ENCODE data around the gene SLTM.
"Not testable (repeated sequence)": the region's sequence is repeated elsewhere in the genome, so short reads cannot be mapped to it uniquely, and the experiment has no call there.

SLTM gene

GRCh38 chr15:58908550-58909309, 24.7 kb downstream of the SLTM start:
- Histone ChIP-seq H3K9me3 (replicated peaks; ENCODE audit: low read length) (no peaks in the 10 kb centered on the region), H3K27me3 (ENCODE audit: control insufficient read depth, insufficient read depth, low read length) (no peaks in the 10 kb centered on the region), H3K4me1 (ENCODE audit: control insufficient read depth, insufficient read depth, low read length) (no peaks in the 10 kb centered on the region), H3K4me3 (ENCODE audit: low read length) (no peak overlapping the region), H3K9ac (ENCODE audit: low read depth, low read length) (no peak overlapping the region), H3K36me3 (ENCODE audit: insufficient read depth, low read length) (peaks cover 42% of the 10 kb centered on the region), H3K4me2 (ENCODE audit: low read length) (no peak overlapping the region)

- H3K9ac ChIP-seq (ENCODE audit: low read depth, low read length) = no peak overlapping the region
- H3K36me3 ChIP-seq (ENCODE audit: insufficient read depth, low read length) = peaks cover 52% of the 10 kb centered on the region
Measured at GRCh38 chr15:58900631-58901030, 32.8 kb downstream of the SLTM start.

GRCh38 chr15:58898150-58898680, 35.3 kb downstream of the SLTM start:
- H3K27me3 ChIP-seq (ENCODE audit: control insufficient read depth, insufficient read depth, low read length) = no peaks in the 10 kb centered on the region
- no peaks in the 10 kb centered on the region for H3K4me1 ChIP-seq (ENCODE audit: control insufficient read depth, insufficient read depth, low read length)
- peaks cover 67% of the 10 kb centered on the region for H3K36me3 ChIP-seq (ENCODE audit: insufficient read depth, low read length)
- no peak overlapping the region for H3K4me3 ChIP-seq (ENCODE audit: low read length)
- H3K4me2 ChIP-seq (ENCODE audit: low read length) = no peak overlapping the region
- no peak overlapping the region for H3K9ac ChIP-seq (ENCODE audit: low read depth, low read length)
- no peaks in the 10 kb centered on the region for H3K9me3 ChIP-seq (replicated peaks; ENCODE audit: low read length)

More at GRCh38 chr15:58900631-58901030, 32.8 kb downstream of the SLTM start:
- H3K9me3 ChIP-seq (replicated peaks; ENCODE audit: low read length) = no peaks in the 10 kb centered on the region
- no peak overlapping the region for H3K4me2 ChIP-seq (ENCODE audit: low read length)
- no peak overlapping the region for H3K4me3 ChIP-seq (ENCODE audit: low read length)
- H3K27me3 ChIP-seq (ENCODE audit: control insufficient read depth, insufficient read depth, low read length) = no peaks in the 10 kb centered on the region
- no peaks in the 10 kb centered on the region for H3K4me1 ChIP-seq (ENCODE audit: control insufficient read depth, insufficient read depth, low read length)

DNA sequence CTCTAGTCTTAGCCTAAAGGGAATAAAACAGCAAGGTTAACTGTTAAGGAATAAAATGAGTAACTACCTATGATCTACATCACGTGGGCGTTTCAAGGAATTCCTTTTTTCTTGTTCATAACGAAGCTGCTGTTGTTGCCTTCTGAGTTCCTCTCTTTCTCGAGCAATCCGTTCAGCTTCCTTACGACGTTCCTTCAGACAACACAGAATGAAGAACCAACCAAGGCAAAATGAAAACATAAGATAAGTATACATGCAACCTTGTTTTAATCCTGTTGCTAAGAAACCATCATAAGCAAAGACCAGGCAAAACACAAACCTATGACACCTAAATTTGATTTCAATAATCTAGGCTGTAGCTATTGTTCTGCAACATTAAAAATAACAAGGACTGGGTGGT, 44.1 kb downstream of the SLTM start:
- H3K9ac ChIP-seq (ENCODE audit: low read depth, low read length) = no peak overlapping the region
- H3K4me2 ChIP-seq (ENCODE audit: low read length) = no peak overlapping the region
- no peaks in the 10 kb centered on the region for H3K4me1 ChIP-seq (ENCODE audit: control insufficient read depth, insufficient read depth, low read length)
- H3K4me3 ChIP-seq (ENCODE audit: low read length) = no peak overlapping the region
- no peaks in the 10 kb centered on the region for H3K9me3 ChIP-seq (replicated peaks; ENCODE audit: low read length)
- H3K27me3 ChIP-seq (ENCODE audit: control insufficient read depth, insufficient read depth, low read length) = no peaks in the 10 kb centered on the region
- H3K36me3 ChIP-seq (ENCODE audit: insufficient read depth, low read length) = peaks cover 96% of the 10 kb centered on the region

GRCh38 chr15:58886921-58887320, 46.6 kb downstream of the SLTM start:
- Histone ChIP-seq H3K4me3 (ENCODE audit: low read length) (no peak overlapping the region), H3K9me3 (replicated peaks; ENCODE audit: low read length) (no peaks in the 10 kb centered on the region), H3K4me2 (ENCODE audit: low read length) (no peak overlapping the region), H3K9ac (ENCODE audit: low read depth, low read length) (no peak overlapping the region), H3K36me3 (ENCODE audit: insufficient read depth, low read length) (peaks cover 85% of the 10 kb centered on the region), H3K27me3 (ENCODE audit: control insufficient read depth, insufficient read depth, low read length) (no peaks in the 10 kb centered on the region), H3K4me1 (ENCODE audit: control insufficient read depth, insufficient read depth, low read length) (no peaks in the 10 kb centered on the region)

DNA sequence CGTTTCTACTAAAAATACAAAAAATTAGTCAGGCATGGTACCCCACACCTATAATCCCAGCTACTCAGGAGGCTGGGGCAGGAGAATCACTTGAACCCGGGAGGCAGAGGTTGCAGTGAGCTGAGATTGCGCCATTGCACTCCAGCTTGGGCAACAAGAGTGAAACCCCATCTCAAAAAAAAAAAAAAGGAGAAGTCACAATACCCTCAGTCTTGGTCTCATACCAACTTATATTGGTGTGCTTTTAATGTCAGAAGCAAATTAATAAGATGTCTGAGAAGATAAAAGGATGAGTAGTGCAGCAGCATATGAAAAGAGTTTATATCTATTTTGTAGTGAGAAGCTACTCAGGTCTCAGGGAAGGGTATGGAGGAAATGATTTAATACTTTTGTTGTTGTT, 49.6 kb downstream of the SLTM start:
- peaks cover 84% of the 10 kb centered on the region for H3K36me3 ChIP-seq (ENCODE audit: insufficient read depth, low read length)
- not testable (repeated sequence) for H3K4me3 ChIP-seq (ENCODE audit: low read length); H3K9ac ChIP-seq (ENCODE audit: low read depth, low read length); H3K4me1 ChIP-seq (ENCODE audit: control insufficient read depth, insufficient read depth, low read length); H3K4me2 ChIP-seq (ENCODE audit: low read length); H3K9me3 ChIP-seq (replicated peaks; ENCODE audit: low read length); H3K27me3 ChIP-seq (ENCODE audit: control insufficient read depth, insufficient read depth, low read length)

- Histone ChIP-seq H3K36me3 (ENCODE audit: insufficient read depth, low read length) (peaks cover 82% of the 10 kb centered on the region), H3K9ac (ENCODE audit: low read depth, low read length) (no peak overlapping the region), H3K4me2 (ENCODE audit: low read length) (no peak overlapping the region), H3K9me3 (replicated peaks; ENCODE audit: low read length) (no peaks in the 10 kb centered on the region), H3K4me1 (ENCODE audit: control insufficient read depth, insufficient read depth, low read length) (no peaks in the 10 kb centered on the region), H3K27me3 (ENCODE audit: control insufficient read depth, insufficient read depth, low read length) (no peaks in the 10 kb centered on the region), H3K4me3 (ENCODE audit: low read length) (no peak overlapping the region)
Measured at GRCh38 chr15:58882243-58882642, 51.2 kb downstream of the SLTM start.

GRCh38 chr15:58880320-58880719, 53.2 kb downstream of the SLTM start:
- H3K27me3 ChIP-seq (ENCODE audit: control insufficient read depth, insufficient read depth, low read length) = no peaks in the 10 kb centered on the region
- no peaks in the 10 kb centered on the region for H3K9me3 ChIP-seq (replicated peaks; ENCODE audit: low read length)
- no peaks in the 10 kb centered on the region for H3K4me1 ChIP-seq (ENCODE audit: control insufficient read depth, insufficient read depth, low read length)
- no peak overlapping the region for H3K4me3 ChIP-seq (ENCODE audit: low read length)
- H3K36me3 ChIP-seq (ENCODE audit: insufficient read depth, low read length) = peaks cover 72% of the 10 kb centered on the region
- H3K4me2 ChIP-seq (ENCODE audit: low read length) = no peak overlapping the region
- H3K9ac ChIP-seq (ENCODE audit: low read depth, low read length) = no peak overlapping the region

GRCh38 chr15:58877999-58878825, 55.3 kb downstream of the SLTM start:
- H3K4me1 ChIP-seq (ENCODE audit: control insufficient read depth, insufficient read depth, low read length) = peaks cover 5% of the 10 kb centered on the region
- H3K4me2 ChIP-seq (ENCODE audit: low read length) = no peak overlapping the region
- H3K9ac ChIP-seq (ENCODE audit: low read depth, low read length) = no peak overlapping the region
- H3K9me3 ChIP-seq (replicated peaks; ENCODE audit: low read length) = no peaks in the 10 kb centered on the region
- H3K27me3 ChIP-seq (ENCODE audit: control insufficient read depth, insufficient read depth, low read length) = no peaks in the 10 kb centered on the region
- no peak overlapping the region for H3K4me3 ChIP-seq (ENCODE audit: low read length)
- peaks cover 59% of the 10 kb centered on the region for H3K36me3 ChIP-seq (ENCODE audit: insufficient read depth, low read length)

DNA sequence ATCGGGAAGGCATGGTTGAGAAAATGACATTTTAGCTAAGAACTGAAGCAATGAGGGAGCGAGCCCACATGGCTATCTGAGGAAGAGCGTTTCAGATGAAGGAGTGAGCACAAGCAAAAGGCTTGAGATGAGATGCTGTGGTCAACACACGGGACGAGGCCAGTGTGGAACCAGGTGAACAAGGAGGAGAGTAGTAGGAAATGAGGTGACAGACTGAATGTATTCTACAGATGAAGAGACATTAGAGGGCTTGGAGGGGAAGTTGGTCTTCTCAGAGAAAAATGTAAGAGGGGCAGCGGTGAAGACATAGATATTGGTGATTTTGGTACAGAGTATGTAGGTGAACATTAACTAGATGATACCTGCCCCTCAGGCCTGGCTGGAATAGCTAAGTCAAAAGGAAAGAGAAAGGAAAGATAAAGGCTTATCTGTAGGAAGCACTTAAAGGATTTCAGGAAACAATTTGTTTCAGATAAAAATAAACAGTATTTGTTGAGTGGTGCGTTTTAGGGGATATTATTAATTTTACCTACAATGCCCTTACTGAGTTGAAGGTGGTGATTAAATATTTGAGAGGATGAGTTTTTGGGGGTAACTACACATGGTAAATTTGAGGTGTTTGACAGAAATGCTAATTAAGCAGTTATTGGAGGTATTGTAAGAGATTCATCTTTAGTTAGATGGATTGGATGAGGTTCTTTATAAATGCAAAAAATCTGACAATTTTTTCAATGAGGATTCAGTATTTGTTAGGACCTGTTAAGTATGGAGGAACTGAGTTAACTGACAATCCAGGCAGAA, 57.0 kb downstream of the SLTM start:
- H3K9ac ChIP-seq (ENCODE audit: low read depth, low read length) = no peak overlapping the region
- peaks cover 49% of the 10 kb centered on the region for H3K36me3 ChIP-seq (ENCODE audit: insufficient read depth, low read length)
- no peaks in the 10 kb centered on the region for H3K9me3 ChIP-seq (replicated peaks; ENCODE audit: low read length)
- no peak overlapping the region for H3K4me3 ChIP-seq (ENCODE audit: low read length)
- H3K27me3 ChIP-seq (ENCODE audit: control insufficient read depth, insufficient read depth, low read length) = no peaks in the 10 kb centered on the region
- H3K4me1 ChIP-seq (ENCODE audit: control insufficient read depth, insufficient read depth, low read length) = peaks cover 8% of the 10 kb centered on the region
- no peak overlapping the region for H3K4me2 ChIP-seq (ENCODE audit: low read length)

DNA sequence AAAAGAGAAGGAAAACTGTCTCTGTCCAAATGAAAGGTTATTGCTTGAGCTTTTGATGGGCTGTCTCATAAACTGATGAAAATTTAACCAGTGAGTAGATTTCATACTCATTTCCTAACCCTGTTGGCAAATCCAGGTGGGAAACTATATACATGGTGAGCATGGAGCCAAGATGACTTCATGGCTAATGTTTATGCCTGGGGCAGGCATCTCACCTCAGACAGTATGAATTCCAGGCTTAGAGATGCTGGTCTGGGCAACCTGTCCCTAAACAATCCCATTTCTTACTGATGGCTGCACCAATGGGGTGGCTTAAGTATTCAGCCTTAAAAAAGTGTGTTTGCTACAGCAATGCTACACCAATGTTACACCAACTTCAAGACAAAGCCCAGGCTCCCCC, 58.1 kb downstream of the SLTM start:
- peaks cover 38% of the 10 kb centered on the region for H3K36me3 ChIP-seq (ENCODE audit: insufficient read depth, low read length)
- H3K4me2 ChIP-seq (ENCODE audit: low read length) = no peak overlapping the region
- peaks cover 8% of the 10 kb centered on the region for H3K4me1 ChIP-seq (ENCODE audit: control insufficient read depth, insufficient read depth, low read length)
- H3K9ac ChIP-seq (ENCODE audit: low read depth, low read length) = no peak overlapping the region
- H3K9me3 ChIP-seq (replicated peaks; ENCODE audit: low read length) = no peaks in the 10 kb centered on the region
- no peak overlapping the region for H3K4me3 ChIP-seq (ENCODE audit: low read length)
- H3K27me3 ChIP-seq (ENCODE audit: control insufficient read depth, insufficient read depth, low read length) = no peaks in the 10 kb centered on the region
